Lung (tissue), 12 donors: Measurements from ENCODE around the gene AUTS2. TPM values are rescaled to one million over a fixed set of nuclear protein-coding genes. Genes with fewer than 3 reads are reported as not detected.

ENCODE experiments used
- ATAC-seq: fragments of 200-7000 bp; cut with Tn5 transposase; one replicate; pipeline ENCODE4 v1.9.1; 2020; ENCODE audit warnings: moderate number of reproducible peaks; ENCODE audit not compliant: insufficient read depth, low FRiP score
- DNase-seq, 3 donors: peaks; one replicate each; pipeline ENCODE4 v3.0.0-alpha.2; 2013 to 2017
- H3K27ac ChIP-seq, 2 donors: one replicate each; pipeline ENCODE4 v1.5.1; 2013; ENCODE audit warnings: mild to moderate bottlenecking in 2 of 2, moderate library complexity in 2 of 2, control low read depth in 1 of 2, inconsistent platforms in 1 of 2, low read depth in 1 of 2, low read length in 1 of 2
- H3K27me3 ChIP-seq, 3 donors: one replicate each; pipeline ENCODE4 v1.5.1; 2013; ENCODE audit warnings: low read length in 2 of 3; ENCODE audit not compliant: control insufficient read depth in 3 of 3, insufficient read depth in 3 of 3
- H3K36me3 ChIP-seq, 4 donors: one replicate each; pipeline ENCODE4 v1.5.1; 2013; ENCODE audit warnings: low read length in 4 of 4, mild to moderate bottlenecking in 1 of 4, moderate library complexity in 1 of 4; ENCODE audit not compliant: control insufficient read depth in 4 of 4, insufficient read depth in 4 of 4
- H3K4me1 ChIP-seq, 5 donors: one replicate each; pipeline ENCODE4 v1.5.1; 2013; ENCODE audit warnings: low read length in 5 of 5, mild to moderate bottlenecking in 2 of 5, moderate library complexity in 1 of 5; ENCODE audit not compliant: control insufficient read depth in 5 of 5, insufficient read depth in 5 of 5
- H3K4me3 ChIP-seq: one replicate; pipeline ENCODE4 v1.5.1; 2013; ENCODE audit warnings: mild to moderate bottlenecking, control low read depth, moderate library complexity
- H3K9ac ChIP-seq, 2 donors: one replicate each; pipeline ENCODE4 v1.5.1; 2013; ENCODE audit warnings: low read length in 2 of 2, control low read depth in 1 of 2; ENCODE audit not compliant: insufficient read depth in 1 of 2
- H3K9me3 ChIP-seq, 4 donors: one replicate each; pipeline ENCODE4 v1.5.1; 2013; ENCODE audit warnings: low read length in 3 of 4, mild to moderate bottlenecking in 1 of 4, moderate library complexity in 1 of 4; ENCODE audit not compliant: control insufficient read depth in 4 of 4, insufficient read depth in 3 of 4
- WGBS, 2 donors: extraction: QIAGEN DNeasy Blood & Tissue Kit; methylation state at CpG; one replicate each; pipeline ENCODE4 v1.1.7; 2013; 5-methylcytosine and 5-hydroxymethylcytosine counted together
- polyA plus RNA-seq, 2 donors: library from polyadenylated mRNA; stranded (reverse); fragments of 200-250 nt; gene quantifications; one replicate each; pipeline ENCODE4 v1.2.1, GENCODE V29; 2013
- total RNA-seq, 2 donors: library from RNA; depleted of rRNA in 1 of 2; stranded (reverse); fragments of >200 nt in 1 of 2; gene quantifications; one replicate each; pipeline ENCODE4 v1.2.1, GENCODE V29; 2014 to 2021
- TF ChIP-seq, protein P1 (sequence below): IDR thresholded peaks from 2 replicates; pipeline ENCODE4 v1.5.1; 2012; ENCODE audit warnings: mild to moderate bottlenecking; ENCODE audit errors: control extremely low read depth, extremely low read depth
- donor health status: control.
- donor health status: control.
- donor health status: Bipolar disorder and iron deficiency.
- donor health status: healthy.
- donor health status: DM: yes; HTN: yes; CAD: no.

Gene AUTS2
- total and polyA plus RNA-seq, 4 donors: 11.8 to 115 (median 40.6) TPM

DNA sequence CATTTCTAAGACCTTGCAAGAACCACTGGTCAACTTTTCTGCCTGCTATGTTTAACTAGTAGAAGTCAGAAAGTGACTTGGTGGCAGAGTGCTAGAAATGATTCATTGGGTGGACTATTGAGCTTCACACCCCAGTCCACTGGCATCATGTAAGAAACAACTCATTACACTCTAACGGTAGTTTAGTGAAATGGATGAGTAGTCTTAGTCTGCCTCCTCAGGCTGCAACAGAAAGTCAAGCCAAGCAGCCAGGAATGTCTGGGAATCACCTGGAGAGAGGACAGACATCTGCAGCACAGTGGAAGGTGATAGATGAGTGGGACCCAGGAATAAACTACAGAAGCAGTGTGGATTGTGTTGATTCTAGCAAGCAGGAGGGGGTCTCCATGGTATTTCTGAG lies 125.4 kb downstream of the AUTS2 start:
- peaks cover 0 to 3% (median 0%) of the 10 kb centered on the region in 5 donors for H3K4me1 ChIP-seq
- no peaks in the 10 kb centered on the region for H3K9me3 ChIP-seq
- H3K36me3 ChIP-seq: no peaks in the 10 kb centered on the region
- 84 to 95% methylated on average over 1 of the region's 1 CpG for WGBS, 2 donors
- no peak overlapping the region for H3K27ac ChIP-seq
- ATAC-seq (no peak), DNase-seq (no peak)
- H3K9ac ChIP-seq: no peak overlapping the region
- TF ChIP-seq, protein P1, sequence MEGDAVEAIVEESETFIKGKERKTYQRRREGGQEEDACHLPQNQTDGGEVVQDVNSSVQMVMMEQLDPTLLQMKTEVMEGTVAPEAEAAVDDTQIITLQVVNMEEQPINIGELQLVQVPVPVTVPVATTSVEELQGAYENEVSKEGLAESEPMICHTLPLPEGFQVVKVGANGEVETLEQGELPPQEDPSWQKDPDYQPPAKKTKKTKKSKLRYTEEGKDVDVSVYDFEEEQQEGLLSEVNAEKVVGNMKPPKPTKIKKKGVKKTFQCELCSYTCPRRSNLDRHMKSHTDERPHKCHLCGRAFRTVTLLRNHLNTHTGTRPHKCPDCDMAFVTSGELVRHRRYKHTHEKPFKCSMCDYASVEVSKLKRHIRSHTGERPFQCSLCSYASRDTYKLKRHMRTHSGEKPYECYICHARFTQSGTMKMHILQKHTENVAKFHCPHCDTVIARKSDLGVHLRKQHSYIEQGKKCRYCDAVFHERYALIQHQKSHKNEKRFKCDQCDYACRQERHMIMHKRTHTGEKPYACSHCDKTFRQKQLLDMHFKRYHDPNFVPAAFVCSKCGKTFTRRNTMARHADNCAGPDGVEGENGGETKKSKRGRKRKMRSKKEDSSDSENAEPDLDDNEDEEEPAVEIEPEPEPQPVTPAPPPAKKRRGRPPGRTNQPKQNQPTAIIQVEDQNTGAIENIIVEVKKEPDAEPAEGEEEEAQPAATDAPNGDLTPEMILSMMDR: no peak
- no peaks in the 10 kb centered on the region for H3K27me3 ChIP-seq
- H3K4me3 ChIP-seq: no peak overlapping the region

DNA sequence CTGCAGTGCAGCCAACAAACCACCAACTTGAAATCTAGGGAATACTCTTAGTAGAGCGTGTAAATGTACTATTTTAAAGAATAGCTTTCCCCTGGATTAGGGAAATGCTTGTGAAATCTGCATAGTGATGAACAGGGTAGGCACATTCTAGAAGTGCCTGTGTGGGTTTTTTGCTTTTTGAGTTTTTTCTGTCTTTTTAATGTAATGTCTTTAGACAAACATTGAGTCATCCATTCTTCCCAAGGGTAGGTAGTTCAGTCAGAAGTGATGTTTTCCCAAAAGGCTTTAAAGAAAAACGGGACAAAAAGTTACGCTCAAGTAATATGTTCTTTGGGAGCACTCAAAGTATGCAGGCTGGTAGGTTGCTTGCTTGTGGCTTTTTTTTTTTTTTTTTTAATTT lies 130.0 kb downstream of the AUTS2 start:
- ATAC-seq: no peak

DNA sequence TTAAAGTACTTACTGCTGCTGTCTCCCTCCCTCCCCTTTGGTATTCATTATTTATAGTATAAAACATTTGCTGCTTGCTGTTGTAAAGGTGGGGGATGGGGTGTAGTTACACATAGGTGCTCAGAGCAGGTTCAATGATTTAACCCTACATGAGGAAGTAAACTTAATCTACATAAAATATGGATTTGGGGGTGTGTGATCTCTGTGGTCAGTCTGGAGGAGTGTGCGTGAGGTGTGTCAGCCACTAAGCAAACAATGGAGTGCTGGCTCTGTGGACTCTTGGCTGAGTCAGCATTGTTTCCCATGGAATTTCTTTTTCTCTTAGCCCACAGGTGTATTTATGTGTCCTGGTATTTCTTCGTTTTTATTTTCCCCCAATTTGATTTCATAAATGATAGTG lies 133.9 kb downstream of the AUTS2 start:
- no peak overlapping the region for H3K9ac ChIP-seq
- H3K4me3 ChIP-seq: no peak overlapping the region
- DNase-seq: no peak
- WGBS, 2 donors: 71 to 77% methylated on average over 2 of the region's 2 CpGs
- H3K4me1 ChIP-seq: peaks cover 0 to 5% (median 0%) of the 10 kb centered on the region in 5 donors
- no peaks in the 10 kb centered on the region for H3K27me3 ChIP-seq
- TF ChIP-seq, protein P1: no peak
- H3K9me3 ChIP-seq: no peaks in the 10 kb centered on the region
- no peaks in the 10 kb centered on the region for H3K36me3 ChIP-seq
- no peak for ATAC-seq
- H3K27ac ChIP-seq: no peak overlapping the region

More for the DNA sequence above, 130.0 kb downstream of the AUTS2 start:
- no peak for DNase-seq
- TF ChIP-seq, protein P1: no peak
- peaks cover 0 to 5% (median 0%) of the 10 kb centered on the region in 5 donors for H3K4me1 ChIP-seq
- H3K36me3 ChIP-seq: no peaks in the 10 kb centered on the region
- no peaks in the 10 kb centered on the region for H3K27me3 ChIP-seq
- H3K27ac ChIP-seq: no peak overlapping the region
- 75 to 92% methylated on average over 3 of the region's 3 CpGs for WGBS, 2 donors
- no peak overlapping the region for H3K9ac ChIP-seq
- no peak overlapping the region for H3K4me3 ChIP-seq
- H3K9me3 ChIP-seq: no peaks in the 10 kb centered on the region

DNA sequence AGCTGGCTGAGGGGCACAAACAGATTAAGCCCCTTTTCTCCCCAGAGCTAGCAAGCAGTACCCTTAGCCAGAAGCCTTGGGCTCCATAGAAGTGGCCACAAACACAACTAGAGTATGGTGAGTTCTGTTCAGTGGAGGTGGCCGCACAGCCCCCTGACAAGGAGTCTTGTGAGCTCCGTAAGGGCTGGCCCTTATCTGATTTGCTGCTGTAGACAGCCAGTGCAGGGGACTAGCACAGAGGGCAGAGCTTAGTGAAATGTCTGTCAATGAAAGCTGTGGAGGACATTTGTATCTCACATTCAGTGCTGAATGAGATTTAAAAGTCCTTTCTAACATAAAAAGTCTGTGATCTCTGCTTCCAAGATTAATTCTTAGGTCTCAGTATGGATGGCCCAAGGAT lies 137.3 kb downstream of the AUTS2 start:
- no peak overlapping the region for H3K4me3 ChIP-seq
- H3K27ac ChIP-seq: no peak overlapping the region
- H3K4me1 ChIP-seq: peaks cover 0 to 26% (median 7%) of the 10 kb centered on the region in 5 donors
- 94 to 97% methylated on average over 2 of the region's 2 CpGs for WGBS, 2 donors
- H3K9ac ChIP-seq: no peak overlapping the region
- ATAC-seq (no peak), DNase-seq (no peak)
- H3K27me3 ChIP-seq: no peaks in the 10 kb centered on the region
- H3K36me3 ChIP-seq: no peaks in the 10 kb centered on the region
- TF ChIP-seq, protein P1: no peak
- no peaks in the 10 kb centered on the region for H3K9me3 ChIP-seq
